Measurements from ENCODE around the gene MIPOL1.

MIPOL1 gene

DNA sequence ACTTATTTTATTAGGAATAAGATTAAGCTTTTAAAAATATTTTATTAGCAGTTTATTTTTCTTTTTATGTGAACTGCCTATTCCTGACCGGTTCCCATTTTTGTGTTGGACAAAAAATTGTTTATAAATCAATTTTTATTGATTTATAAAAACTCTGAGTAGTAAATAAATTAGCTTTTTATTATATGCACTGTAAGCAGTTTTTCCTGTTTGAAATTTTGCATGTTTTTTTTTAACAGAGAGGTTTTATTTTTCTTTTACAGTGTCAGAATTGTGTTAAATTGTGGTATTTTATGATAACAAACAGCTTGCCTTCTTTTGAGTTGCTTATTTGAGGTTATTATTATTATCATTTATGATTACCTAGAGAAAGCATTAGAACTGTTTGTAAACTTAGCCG is 329.3 kb downstream of the MIPOL1 start:
- Histone ChIP-seq H3K9me3 (replicated peaks in 1 of 2; ENCODE audit: control insufficient read depth in 2 of 2, insufficient read depth in 1 of 2, low read depth in 1 of 2, low read length in 2 of 2) (peaks cover 0 to 1% of the 10 kb centered on the region in 2 donors), H3K36me3 (replicated peaks in 1 of 2; ENCODE audit: control insufficient read depth in 2 of 2, insufficient read depth in 2 of 2, low read length in 2 of 2) (no peaks in the 10 kb centered on the region), H3K27me3 (ENCODE audit: control insufficient read depth in 3 of 3, insufficient read depth in 3 of 3, low read depth in 1 of 3, low read length in 3 of 3) (no peaks in the 10 kb centered on the region), H3K27ac (replicated peaks; ENCODE audit: low read length) (no peak overlapping the region), H3K4me1 (ENCODE audit: control insufficient read depth in 2 of 2, insufficient read depth in 1 of 2, low read depth in 1 of 2, low read length in 2 of 2) (no peaks in the 10 kb centered on the region), H3K14ac (ENCODE audit: low read length) (no peak overlapping the region), H2BK5ac (ENCODE audit: low read length) (no peak overlapping the region), H2BK12ac (ENCODE audit: low read length) (no peak overlapping the region), H2AK5ac (ENCODE audit: low read depth, low read length) (no peak overlapping the region), H3K4ac (ENCODE audit: low read length) (no peak overlapping the region), H4K91ac (ENCODE audit: low read depth, low read length, poor library complexity) (no peak overlapping the region), H2BK120ac (ENCODE audit: low read depth, low read length) (no peak overlapping the region), H3K4me3 (ENCODE audit: low read length in 2 of 2) (no peak overlapping the region), H3K79me1 (ENCODE audit: low read depth, low read length) (no peaks in the 10 kb centered on the region), H3K23ac (ENCODE audit: low read depth, low read length, poor library complexity) (no peak overlapping the region), H2AFZ (ENCODE audit: low read length) (no peak overlapping the region), H3K18ac (ENCODE audit: low read length) (no peak overlapping the region), H4K8ac (ENCODE audit: low read depth, low read length) (no peak overlapping the region), H3K9ac (ENCODE audit: low read depth, low read length, poor library complexity) (no peak overlapping the region), H2BK15ac (ENCODE audit: low read length) (no peak overlapping the region), H3K4me2 (ENCODE audit: insufficient read depth, low read length, poor library complexity, severe bottlenecking) (no peak overlapping the region)
- no peak for DNase-seq (ENCODE audit: low spot score)
- no CpG with 5 or more reads among the region's 2 CpGs for WGBS, 2 donors (ENCODE audit: extremely low coverage in 2 of 2, insufficient read length in 2 of 2, insufficient replicate concordance in 1 of 2)

DNA sequence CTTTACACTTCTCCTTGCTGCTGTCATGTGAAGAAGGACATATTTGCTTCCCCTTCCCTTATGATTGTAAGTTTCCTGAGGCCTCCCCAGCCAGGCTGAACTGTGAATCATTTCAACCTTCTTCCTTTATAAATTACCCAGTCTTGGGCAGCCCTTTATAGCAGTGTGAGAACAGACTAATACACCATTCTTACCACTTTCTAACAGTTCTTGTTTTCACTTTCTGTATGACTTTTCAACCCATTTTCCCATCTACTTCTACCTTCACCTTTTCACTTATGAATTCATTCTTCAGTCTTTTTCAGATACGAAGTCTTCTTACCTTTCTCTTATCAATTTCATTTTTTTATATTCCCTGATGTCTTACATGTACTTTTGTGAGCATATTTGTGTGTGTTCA is 342.3 kb downstream of the MIPOL1 start:
- Histone ChIP-seq H4K91ac (ENCODE audit: low read depth, low read length, poor library complexity) (no peak overlapping the region), H2BK15ac (ENCODE audit: low read length) (no peak overlapping the region), H2BK12ac (ENCODE audit: low read length) (no peak overlapping the region), H3K27ac (replicated peaks; ENCODE audit: low read length) (no peak overlapping the region), H3K4me1 (ENCODE audit: control insufficient read depth in 2 of 2, insufficient read depth in 1 of 2, low read depth in 1 of 2, low read length in 2 of 2) (no peaks in the 10 kb centered on the region), H2AFZ (ENCODE audit: low read length) (no peak overlapping the region), H3K36me3 (replicated peaks in 1 of 2; ENCODE audit: control insufficient read depth in 2 of 2, insufficient read depth in 2 of 2, low read length in 2 of 2) (no peaks in the 10 kb centered on the region), H2AK5ac (ENCODE audit: low read depth, low read length) (no peak overlapping the region), H3K9ac (ENCODE audit: low read depth, low read length, poor library complexity) (no peak overlapping the region), H3K18ac (ENCODE audit: low read length) (no peak overlapping the region), H3K27me3 (ENCODE audit: control insufficient read depth in 3 of 3, insufficient read depth in 3 of 3, low read depth in 1 of 3, low read length in 3 of 3) (no peaks in the 10 kb centered on the region), H3K79me1 (ENCODE audit: low read depth, low read length) (no peaks in the 10 kb centered on the region), H4K8ac (ENCODE audit: low read depth, low read length) (no peak overlapping the region), H3K9me3 (replicated peaks in 1 of 2; ENCODE audit: control insufficient read depth in 2 of 2, insufficient read depth in 1 of 2, low read depth in 1 of 2, low read length in 2 of 2) (no peaks in the 10 kb centered on the region), H3K4me3 (ENCODE audit: low read length in 2 of 2) (no peak overlapping the region), H3K4ac (ENCODE audit: low read length) (no peak overlapping the region), H2BK120ac (ENCODE audit: low read depth, low read length) (no peak overlapping the region), H2BK5ac (ENCODE audit: low read length) (no peak overlapping the region), H3K23ac (ENCODE audit: low read depth, low read length, poor library complexity) (no peak overlapping the region), H3K4me2 (ENCODE audit: insufficient read depth, low read length, poor library complexity, severe bottlenecking) (no peak overlapping the region), H3K14ac (ENCODE audit: low read length) (no peak overlapping the region)
- 100% methylated on average over 1 of the region's 1 CpG for WGBS, 2 donors (ENCODE audit: extremely low coverage in 2 of 2, insufficient read length in 2 of 2, insufficient replicate concordance in 1 of 2)
- no peak for DNase-seq (ENCODE audit: low spot score)

DNA sequence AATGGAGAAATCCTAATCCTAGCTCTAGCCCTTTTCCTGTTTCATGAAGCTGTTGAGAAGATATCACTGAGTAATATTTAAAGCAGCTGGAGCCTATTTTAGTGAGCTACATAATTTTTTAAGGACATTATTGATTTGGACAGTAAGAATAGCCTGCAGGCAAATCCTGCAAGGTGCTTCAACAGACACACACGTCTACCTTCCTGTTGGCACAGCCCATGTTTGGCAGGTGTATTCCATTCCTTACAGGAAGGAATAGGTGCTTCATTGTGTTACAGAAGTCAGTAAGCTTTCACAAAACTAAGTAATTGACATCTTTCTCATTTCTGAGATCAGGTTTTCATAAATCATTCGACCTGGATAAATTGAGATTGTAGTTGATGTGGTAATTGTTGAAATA is 346.7 kb downstream of the MIPOL1 start:
- no peak overlapping the region for H3K4me3 ChIP-seq (ENCODE audit: low read length in 2 of 2)
- H3K9me3 ChIP-seq (replicated peaks in 1 of 2; ENCODE audit: control insufficient read depth in 2 of 2, insufficient read depth in 1 of 2, low read depth in 1 of 2, low read length in 2 of 2): no peaks in the 10 kb centered on the region
- H3K18ac ChIP-seq (ENCODE audit: low read length): no peak overlapping the region
- no CpG with 5 or more reads among the region's 2 CpGs for WGBS, 2 donors (ENCODE audit: extremely low coverage in 2 of 2, insufficient read length in 2 of 2, insufficient replicate concordance in 1 of 2)
- H3K36me3 ChIP-seq (replicated peaks in 1 of 2; ENCODE audit: control insufficient read depth in 2 of 2, insufficient read depth in 2 of 2, low read length in 2 of 2): no peaks in the 10 kb centered on the region
- no peak overlapping the region for H3K4me2 ChIP-seq (ENCODE audit: insufficient read depth, low read length, poor library complexity, severe bottlenecking)
- no peak overlapping the region for H4K8ac ChIP-seq (ENCODE audit: low read depth, low read length)
- DNase-seq (ENCODE audit: low spot score): no peak
- H3K79me1 ChIP-seq (ENCODE audit: low read depth, low read length): no peaks in the 10 kb centered on the region
- H3K14ac ChIP-seq (ENCODE audit: low read length): no peak overlapping the region
- H2AK5ac ChIP-seq (ENCODE audit: low read depth, low read length): no peak overlapping the region
- H2BK12ac ChIP-seq (ENCODE audit: low read length): no peak overlapping the region
- H3K4me1 ChIP-seq (ENCODE audit: control insufficient read depth in 2 of 2, insufficient read depth in 1 of 2, low read depth in 1 of 2, low read length in 2 of 2): no peaks in the 10 kb centered on the region
- H2AFZ ChIP-seq (ENCODE audit: low read length): no peak overlapping the region
- H2BK5ac ChIP-seq (ENCODE audit: low read length): no peak overlapping the region
- H2BK120ac ChIP-seq (ENCODE audit: low read depth, low read length): no peak overlapping the region
- no peak overlapping the region for H3K27ac ChIP-seq (replicated peaks; ENCODE audit: low read length)
- H2BK15ac ChIP-seq (ENCODE audit: low read length): no peak overlapping the region
- H4K91ac ChIP-seq (ENCODE audit: low read depth, low read length, poor library complexity): no peak overlapping the region
- no peak overlapping the region for H3K9ac ChIP-seq (ENCODE audit: low read depth, low read length, poor library complexity)
- no peaks in the 10 kb centered on the region for H3K27me3 ChIP-seq (ENCODE audit: control insufficient read depth in 3 of 3, insufficient read depth in 3 of 3, low read depth in 1 of 3, low read length in 3 of 3)
- H3K23ac ChIP-seq (ENCODE audit: low read depth, low read length, poor library complexity): no peak overlapping the region
- no peak overlapping the region for H3K4ac ChIP-seq (ENCODE audit: low read length)

DNA sequence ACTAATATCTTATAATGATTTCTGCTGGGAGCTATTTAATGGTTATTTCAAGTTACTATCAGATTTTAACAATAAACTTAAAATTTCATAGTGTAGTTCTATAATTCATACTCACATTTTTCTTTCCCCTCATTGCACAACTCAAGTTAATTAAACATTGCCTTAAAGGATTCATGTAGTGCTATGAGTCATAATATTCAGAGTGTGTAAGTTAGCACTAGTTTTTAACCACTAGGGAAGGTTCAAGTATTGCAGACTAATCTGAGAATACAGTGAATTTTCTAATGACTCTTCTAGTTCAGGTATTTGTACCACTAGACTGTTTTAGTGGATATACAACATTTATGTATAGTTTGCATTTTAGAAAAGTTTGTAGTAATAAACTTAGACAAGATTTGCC is 347.4 kb downstream of the MIPOL1 start:
- no peak overlapping the region for H3K18ac ChIP-seq (ENCODE audit: low read length)
- H3K9ac ChIP-seq (ENCODE audit: low read depth, low read length, poor library complexity): no peak overlapping the region
- no peak overlapping the region for H3K27ac ChIP-seq (replicated peaks; ENCODE audit: low read length)
- H3K4me3 ChIP-seq (ENCODE audit: low read length in 2 of 2): no peak overlapping the region
- no peak overlapping the region for H2AFZ ChIP-seq (ENCODE audit: low read length)
- no peak overlapping the region for H3K23ac ChIP-seq (ENCODE audit: low read depth, low read length, poor library complexity)
- H3K4me1 ChIP-seq (ENCODE audit: control insufficient read depth in 2 of 2, insufficient read depth in 1 of 2, low read depth in 1 of 2, low read length in 2 of 2): no peaks in the 10 kb centered on the region
- no peak overlapping the region for H2BK5ac ChIP-seq (ENCODE audit: low read length)
- DNase-seq (ENCODE audit: low spot score): no peak
- H2BK12ac ChIP-seq (ENCODE audit: low read length): no peak overlapping the region
- no peak overlapping the region for H2AK5ac ChIP-seq (ENCODE audit: low read depth, low read length)
- H2BK15ac ChIP-seq (ENCODE audit: low read length): no peak overlapping the region
- H3K27me3 ChIP-seq (ENCODE audit: control insufficient read depth in 3 of 3, insufficient read depth in 3 of 3, low read depth in 1 of 3, low read length in 3 of 3): no peaks in the 10 kb centered on the region
- no peaks in the 10 kb centered on the region for H3K36me3 ChIP-seq (replicated peaks in 1 of 2; ENCODE audit: control insufficient read depth in 2 of 2, insufficient read depth in 2 of 2, low read length in 2 of 2)
- H3K9me3 ChIP-seq (replicated peaks in 1 of 2; ENCODE audit: control insufficient read depth in 2 of 2, insufficient read depth in 1 of 2, low read depth in 1 of 2, low read length in 2 of 2): no peaks in the 10 kb centered on the region
- no peak overlapping the region for H4K91ac ChIP-seq (ENCODE audit: low read depth, low read length, poor library complexity)
- H2BK120ac ChIP-seq (ENCODE audit: low read depth, low read length): no peak overlapping the region
- no peaks in the 10 kb centered on the region for H3K79me1 ChIP-seq (ENCODE audit: low read depth, low read length)
- no peak overlapping the region for H3K4ac ChIP-seq (ENCODE audit: low read length)
- no peak overlapping the region for H4K8ac ChIP-seq (ENCODE audit: low read depth, low read length)
- H3K14ac ChIP-seq (ENCODE audit: low read length): no peak overlapping the region
- no peak overlapping the region for H3K4me2 ChIP-seq (ENCODE audit: insufficient read depth, low read length, poor library complexity, severe bottlenecking)
